Testis (tissue), 2 donors: Measurements from ENCODE around the gene NAGA.

Source experiments
- CTCF ChIP-seq, 3 experiments: fragments of 450-650 bp in 2 of 3; fragments of 200-600 bp in 1 of 3; sonication (generic) in 1 of 3; IDR thresholded peaks; one replicate each; pipeline ENCODE4 v1.5.1; 2016 to 2019; ENCODE audit warnings: antibody characterized with exemption in 3 of 3, mild to moderate bottlenecking in 2 of 3, moderate library complexity in 1 of 3
- POLR2A ChIP-seq: fragments of 450-650 bp; IDR thresholded peaks from one replicate; pipeline ENCODE4 v1.6.1; 2017; ENCODE audit warnings: antibody characterized with exemption, mild to moderate bottlenecking, moderate library complexity

GRCh38 chr22:42056757-42057511 lies 13.7 kb downstream of the NAGA start:
- TF ChIP-seq POLR2A (no peak), CTCF (IDR thresholded peaks at IDR 0.05) (no peak)
